ENCODE data around the gene SUPT20HL1.
A peak's percentile ranks its signal among the peaks of the same experiment; 100 is the strongest.
"Not testable (repeated sequence)": the region's sequence is repeated elsewhere in the genome, so short reads cannot be mapped to it uniquely, and the experiment has no call there.

The SUPT20HL1 gene

GRCh38 chrX:24360272-24360671 is at the start of gene SUPT20HL1:
SUPT20HL1 (plus strand) TSS chrX:24360639; CDS start chrX:24362761, 2,122 bp downstream.
- DNase-seq: no peak

- DNase-seq: peak in 2 of 3 experiments; percentile 10 to 55
These were observed 49.5 kb upstream of the SUPT20HL1 start for GRCh38 chrX:24310916-24311315.

- DNase-seq: not testable (repeated sequence)
These were observed 48.8 kb upstream of the SUPT20HL1 start for GRCh38 chrX:24311507-24312248.

- DNase-seq: not testable (repeated sequence)
These were observed 48.2 kb upstream of the SUPT20HL1 start for GRCh38 chrX:24312249-24312607.

GRCh38 chrX:24314019-24314635 is 46.3 kb upstream of the SUPT20HL1 start, which contains the start of gene SUPT20HL2:
SUPT20HL2 (minus strand) TSS chrX:24314069; CDS start chrX:24313315, 754 bp downstream.
- DNase-seq: no peak

GRCh38 chrX:24316111-24316510 is 44.3 kb upstream of the SUPT20HL1 start:
- DNase-seq: no peak

GRCh38 chrX:24317567-24317966 is 42.9 kb upstream of the SUPT20HL1 start:
- DNase-seq: no peak

- no peak for DNase-seq
These were observed 38.6 kb upstream of the SUPT20HL1 start for GRCh38 chrX:24321741-24322395.

- no peak for DNase-seq
These were observed 35.2 kb upstream of the SUPT20HL1 start for GRCh38 chrX:24325231-24325630.

- no peak for DNase-seq
These were observed 27.6 kb upstream of the SUPT20HL1 start for GRCh38 chrX:24332878-24333277.

GRCh38 chrX:24333371-24333770 is 27.1 kb upstream of the SUPT20HL1 start:
- DNase-seq: no peak

GRCh38 chrX:24334461-24334860 is 26.0 kb upstream of the SUPT20HL1 start:
- DNase-seq: no peak

GRCh38 chrX:24335871-24336270 is 24.6 kb upstream of the SUPT20HL1 start:
- no peak for DNase-seq

GRCh38 chrX:24339911-24340310 is 20.5 kb upstream of the SUPT20HL1 start:
- no peak for DNase-seq

- no peak for DNase-seq
These were observed 19.9 kb upstream of the SUPT20HL1 start for GRCh38 chrX:24340501-24340900.

GRCh38 chrX:24341795-24342194 is 18.6 kb upstream of the SUPT20HL1 start:
- no peak for DNase-seq

GRCh38 chrX:24343719-24344118 is 16.7 kb upstream of the SUPT20HL1 start:
- DNase-seq: no peak

- no peak for DNase-seq
These were observed 12.6 kb upstream of the SUPT20HL1 start for GRCh38 chrX:24347881-24348280.

- no peak for DNase-seq
These were observed 10.2 kb upstream of the SUPT20HL1 start for GRCh38 chrX:24350217-24350616.

- DNase-seq: no peak
These were observed 5.3 kb upstream of the SUPT20HL1 start for GRCh38 chrX:24355095-24355494.

GRCh38 chrX:24357106-24357505 is 3.3 kb upstream of the SUPT20HL1 start:
- peak in 1 of 3 experiments; percentile 48 for DNase-seq

GRCh38 chrX:24362089-24362745 is 1.8 kb downstream of the SUPT20HL1 start:
- DNase-seq: not testable (repeated sequence)
